ENCODE measurements around the gene ZCCHC24.

Gene ZCCHC24

GRCh38 chr10:79482304-79482703 lies 36.9 kb upstream of the ZCCHC24 start:
- H3K36me3 ChIP-seq (ENCODE audit: insufficient read depth, insufficient read length, low read length) = no peaks in the 10 kb centered on the region
- H3K27me3 ChIP-seq (ENCODE audit: insufficient read depth, insufficient read length) = no peaks in the 10 kb centered on the region
- no peak overlapping the region for H3K9ac ChIP-seq (ENCODE audit: insufficient read length, low read depth)
- no peak overlapping the region for H3K4me3 ChIP-seq (ENCODE audit: insufficient read length, low read depth)
- H3K9me3 ChIP-seq (ENCODE audit: insufficient read depth, low read length) = no peaks in the 10 kb centered on the region
- TF ChIP-seq YY1 (IDR thresholded peaks at IDR 0.05; ENCODE audit: insufficient read depth, insufficient read length) = no peak
- no peak for TF ChIP-seq SUZ12 (IDR thresholded peaks at IDR 0.05; ENCODE audit: extremely low read depth, insufficient read depth, insufficient read length)
- no peak for TF ChIP-seq ZNF274 (IDR thresholded peaks at IDR 0.05; ENCODE audit: low read depth, low read length)
- H3K4me1 ChIP-seq (ENCODE audit: insufficient read depth, insufficient read length) = no peaks in the 10 kb centered on the region
- DNase-seq (ENCODE audit: low read depth, low spot score) = no peak

DNA sequence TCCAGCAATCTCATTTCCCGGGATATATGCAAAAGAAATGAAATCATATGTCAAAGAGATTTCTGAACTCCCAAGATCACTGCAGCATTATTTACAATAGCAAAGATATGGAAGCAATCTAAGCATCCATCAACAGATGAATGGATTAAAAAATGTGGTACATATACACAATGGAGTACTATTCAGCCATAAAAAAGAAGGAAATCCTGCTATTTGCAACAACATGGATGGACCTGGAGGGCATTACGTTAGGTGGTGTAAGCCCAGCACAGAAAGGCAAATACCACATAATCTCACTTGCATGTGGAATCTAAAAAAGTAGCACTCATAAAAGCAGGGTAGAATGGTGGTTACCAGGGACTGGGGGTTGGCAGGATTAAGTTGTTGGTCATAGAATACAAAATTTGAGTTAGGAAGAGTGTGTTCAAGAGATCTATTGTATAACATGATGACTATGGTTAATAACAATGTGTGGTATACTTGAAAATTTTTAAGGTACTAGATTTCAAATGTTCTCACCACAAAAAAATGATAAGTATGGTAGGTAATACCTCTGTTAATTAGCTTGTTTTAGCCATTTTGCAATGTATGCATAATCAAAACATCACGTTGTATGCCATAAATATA lies 34.0 kb upstream of the ZCCHC24 start:
- no peak overlapping the region for H3K9ac ChIP-seq (ENCODE audit: insufficient read length, low read depth)
- H3K4me1 ChIP-seq (ENCODE audit: insufficient read depth, insufficient read length) = no peaks in the 10 kb centered on the region
- peaks cover 14% of the 10 kb centered on the region for H3K27me3 ChIP-seq (ENCODE audit: insufficient read depth, insufficient read length)
- H3K36me3 ChIP-seq (ENCODE audit: insufficient read depth, insufficient read length, low read length) = no peaks in the 10 kb centered on the region
- TF ChIP-seq YY1 (IDR thresholded peaks at IDR 0.05; ENCODE audit: insufficient read depth, insufficient read length) (no peak), SUZ12 (IDR thresholded peaks at IDR 0.05; ENCODE audit: extremely low read depth, insufficient read depth, insufficient read length) (no peak), ZNF274 (IDR thresholded peaks at IDR 0.05; ENCODE audit: low read depth, low read length) (no peak)
- no peaks in the 10 kb centered on the region for H3K9me3 ChIP-seq (ENCODE audit: insufficient read depth, low read length)
- no peak overlapping the region for H3K4me3 ChIP-seq (ENCODE audit: insufficient read length, low read depth)
- DNase-seq (ENCODE audit: low read depth, low spot score) = no peak

- Histone ChIP-seq H3K36me3 (ENCODE audit: insufficient read depth, insufficient read length, low read length) (no peaks in the 10 kb centered on the region), H3K9me3 (ENCODE audit: insufficient read depth, low read length) (no peaks in the 10 kb centered on the region), H3K27me3 (ENCODE audit: insufficient read depth, insufficient read length) (peaks cover 14% of the 10 kb centered on the region), H3K4me3 (ENCODE audit: insufficient read length, low read depth) (no peak overlapping the region), H3K4me1 (ENCODE audit: insufficient read depth, insufficient read length) (no peaks in the 10 kb centered on the region), H3K9ac (ENCODE audit: insufficient read length, low read depth) (no peak overlapping the region)
- DNase-seq (ENCODE audit: low read depth, low spot score) = no peak
- TF ChIP-seq SUZ12 (IDR thresholded peaks at IDR 0.05; ENCODE audit: extremely low read depth, insufficient read depth, insufficient read length) (no peak), YY1 (IDR thresholded peaks at IDR 0.05; ENCODE audit: insufficient read depth, insufficient read length) (no peak), ZNF274 (IDR thresholded peaks at IDR 0.05; ENCODE audit: low read depth, low read length) (no peak)
Measured at GRCh38 chr10:79477456-79477855, 32.0 kb upstream of the ZCCHC24 start.

DNA sequence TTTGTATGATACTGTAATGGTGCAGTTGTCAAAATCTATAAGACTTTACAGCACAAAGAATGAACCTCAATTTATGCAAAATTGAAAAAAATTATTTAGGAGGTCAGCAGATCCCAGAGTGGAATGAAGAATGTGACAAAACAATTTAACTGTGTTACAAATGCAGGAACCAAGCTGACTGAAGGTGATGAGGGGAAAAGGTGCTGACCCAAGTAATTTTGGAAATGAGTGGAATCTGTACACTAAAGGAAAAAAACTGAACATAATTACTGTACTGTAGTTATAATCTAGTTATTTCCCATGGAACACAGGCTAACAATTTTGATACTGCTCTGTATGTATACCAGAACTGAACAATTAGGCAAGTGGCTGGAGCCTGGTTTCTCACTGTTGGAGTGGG lies 31.2 kb upstream of the ZCCHC24 start:
- DNase-seq (ENCODE audit: low read depth, low spot score) = no peak
- Histone ChIP-seq H3K4me1 (ENCODE audit: insufficient read depth, insufficient read length) (no peaks in the 10 kb centered on the region), H3K36me3 (ENCODE audit: insufficient read depth, insufficient read length, low read length) (no peaks in the 10 kb centered on the region), H3K4me3 (ENCODE audit: insufficient read length, low read depth) (no peak overlapping the region), H3K9ac (ENCODE audit: insufficient read length, low read depth) (no peak overlapping the region), H3K27me3 (ENCODE audit: insufficient read depth, insufficient read length) (peaks cover 14% of the 10 kb centered on the region), H3K9me3 (ENCODE audit: insufficient read depth, low read length) (no peaks in the 10 kb centered on the region)
- TF ChIP-seq SUZ12 (IDR thresholded peaks at IDR 0.05; ENCODE audit: extremely low read depth, insufficient read depth, insufficient read length) (no peak), YY1 (IDR thresholded peaks at IDR 0.05; ENCODE audit: insufficient read depth, insufficient read length) (no peak)

DNA sequence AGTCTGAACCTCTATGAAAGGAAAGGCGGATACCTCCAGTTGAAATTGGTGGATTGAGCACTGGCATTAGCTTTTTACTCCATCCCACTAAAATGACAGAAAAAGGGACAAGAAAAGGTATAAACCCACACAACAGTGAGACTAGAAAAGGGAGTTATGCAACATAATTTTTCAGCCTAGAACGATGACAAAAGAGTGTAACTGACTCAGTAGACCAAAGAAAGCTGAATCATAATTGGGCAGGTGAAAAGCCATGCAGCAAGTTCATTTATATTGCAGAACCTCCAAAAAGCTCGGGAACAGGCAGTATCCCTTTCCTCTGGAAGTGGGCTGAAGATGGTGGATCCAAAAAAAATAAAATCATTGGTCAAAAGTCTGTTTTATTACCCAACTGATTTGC lies 30.5 kb upstream of the ZCCHC24 start:
- H3K4me3 ChIP-seq (ENCODE audit: insufficient read length, low read depth) = no peak overlapping the region
- peaks cover 14% of the 10 kb centered on the region for H3K27me3 ChIP-seq (ENCODE audit: insufficient read depth, insufficient read length)
- no peak overlapping the region for H3K9ac ChIP-seq (ENCODE audit: insufficient read length, low read depth)
- TF ChIP-seq ZNF274 (IDR thresholded peaks at IDR 0.05; ENCODE audit: low read depth, low read length) (no peak), YY1 (IDR thresholded peaks at IDR 0.05; ENCODE audit: insufficient read depth, insufficient read length) (no peak), SUZ12 (IDR thresholded peaks at IDR 0.05; ENCODE audit: extremely low read depth, insufficient read depth, insufficient read length) (no peak)
- H3K36me3 ChIP-seq (ENCODE audit: insufficient read depth, insufficient read length, low read length) = no peaks in the 10 kb centered on the region
- H3K4me1 ChIP-seq (ENCODE audit: insufficient read depth, insufficient read length) = no peaks in the 10 kb centered on the region
- H3K9me3 ChIP-seq (ENCODE audit: insufficient read depth, low read length) = no peaks in the 10 kb centered on the region
- no peak for DNase-seq (ENCODE audit: low read depth, low spot score)

DNA sequence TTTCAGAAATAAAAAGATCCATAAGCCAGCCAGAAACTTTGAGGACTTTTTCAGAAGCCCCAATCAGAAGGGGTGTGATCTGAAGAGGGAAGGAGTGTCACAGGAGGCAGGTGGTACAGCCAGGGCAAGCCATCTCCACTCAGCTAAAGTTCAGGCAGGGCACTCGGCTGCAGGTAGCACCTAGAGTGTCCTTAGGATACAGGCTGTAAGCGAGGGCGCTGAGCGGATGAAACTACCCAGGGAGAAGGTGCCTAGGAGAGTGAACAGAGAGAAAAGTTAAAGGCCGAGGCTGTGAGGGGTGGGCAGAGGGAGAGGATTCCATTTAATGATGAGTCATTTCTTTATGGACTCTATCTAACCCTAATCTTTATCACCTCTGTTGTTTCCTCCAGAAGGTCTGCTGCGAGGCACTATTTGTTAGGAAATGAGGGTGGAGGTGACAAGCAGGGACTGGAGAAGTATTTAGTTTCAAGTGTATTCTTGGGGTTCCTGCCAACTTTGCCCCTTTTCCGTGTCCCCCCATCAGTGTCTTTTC lies 29.8 kb upstream of the ZCCHC24 start:
- Histone ChIP-seq H3K27me3 (ENCODE audit: insufficient read depth, insufficient read length) (peaks cover 14% of the 10 kb centered on the region), H3K4me3 (ENCODE audit: insufficient read length, low read depth) (no peak overlapping the region), H3K9me3 (ENCODE audit: insufficient read depth, low read length) (no peaks in the 10 kb centered on the region), H3K4me1 (ENCODE audit: insufficient read depth, insufficient read length) (no peaks in the 10 kb centered on the region), H3K36me3 (ENCODE audit: insufficient read depth, insufficient read length, low read length) (no peaks in the 10 kb centered on the region), H3K9ac (ENCODE audit: insufficient read length, low read depth) (no peak overlapping the region)
- TF ChIP-seq SUZ12 (IDR thresholded peaks at IDR 0.05; ENCODE audit: extremely low read depth, insufficient read depth, insufficient read length) = no peak
- no peak for TF ChIP-seq YY1 (IDR thresholded peaks at IDR 0.05; ENCODE audit: insufficient read depth, insufficient read length)
- TF ChIP-seq ZNF274 (IDR thresholded peaks at IDR 0.05; ENCODE audit: low read depth, low read length) = no peak
- no peak for DNase-seq (ENCODE audit: low read depth, low spot score)

DNA sequence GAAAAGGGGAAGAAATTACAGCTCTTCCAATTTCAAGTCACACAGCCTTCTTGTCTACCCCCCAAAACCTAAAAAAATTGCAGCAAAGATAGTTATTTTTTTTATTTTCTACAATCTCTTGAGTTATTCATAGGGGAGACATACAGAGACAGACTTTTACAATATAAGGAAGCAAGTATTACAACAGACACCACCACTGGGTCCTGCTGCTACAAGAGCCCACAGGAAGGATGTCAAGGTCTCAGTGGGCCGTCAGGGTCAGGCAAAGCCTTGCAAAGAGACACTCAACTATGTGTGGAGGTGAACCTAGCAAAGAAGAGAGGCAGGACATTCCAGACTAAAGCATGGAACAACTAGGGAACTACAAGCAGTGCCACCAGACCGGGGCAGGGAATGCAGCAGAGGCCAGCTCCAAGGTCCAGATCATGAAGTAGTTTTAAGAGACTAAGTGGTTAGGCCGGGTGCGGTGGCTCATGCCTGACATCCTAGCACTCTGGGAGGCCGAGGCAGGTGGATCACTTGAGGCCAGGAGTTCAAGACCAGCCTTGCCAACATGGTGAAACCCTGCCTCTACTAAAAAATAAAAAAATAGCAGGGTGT lies 28.2 kb upstream of the ZCCHC24 start:
- DNase-seq (ENCODE audit: low read depth, low spot score) = no peak
- H3K9me3 ChIP-seq (ENCODE audit: insufficient read depth, low read length) = no peaks in the 10 kb centered on the region
- no peak overlapping the region for H3K9ac ChIP-seq (ENCODE audit: insufficient read length, low read depth)
- peaks cover 15% of the 10 kb centered on the region for H3K27me3 ChIP-seq (ENCODE audit: insufficient read depth, insufficient read length)
- H3K4me3 ChIP-seq (ENCODE audit: insufficient read length, low read depth) = no peak overlapping the region
- no peak for TF ChIP-seq SUZ12 (IDR thresholded peaks at IDR 0.05; ENCODE audit: extremely low read depth, insufficient read depth, insufficient read length)
- TF ChIP-seq ZNF274 (IDR thresholded peaks at IDR 0.05; ENCODE audit: low read depth, low read length) = no peak
- no peak for TF ChIP-seq YY1 (IDR thresholded peaks at IDR 0.05; ENCODE audit: insufficient read depth, insufficient read length)
- H3K36me3 ChIP-seq (ENCODE audit: insufficient read depth, insufficient read length, low read length) = no peaks in the 10 kb centered on the region
- no peaks in the 10 kb centered on the region for H3K4me1 ChIP-seq (ENCODE audit: insufficient read depth, insufficient read length)

Data from NT2/D1 (cell line).